Muscle of leg (tissue), 11 donors: Measurements from ENCODE around the gene RPGRIP1. TPM values are rescaled to one million over a fixed set of nuclear protein-coding genes. Genes with fewer than 3 reads are reported as not detected.
A peak's percentile ranks its signal among the peaks of the same experiment; 100 is the strongest.
"Not testable (repeated sequence)": the region's sequence is repeated elsewhere in the genome, so short reads cannot be mapped to it uniquely, and the experiment has no call there.

Experiments used
- DNase-seq: peaks from one replicate; pipeline ENCODE4 v3.0.0; 2013
- H3K27ac ChIP-seq: one replicate; pipeline ENCODE4 v1.5.1; 2013; ENCODE audit warnings: mild to moderate bottlenecking, low read length, control low read depth
- H3K27me3 ChIP-seq: one replicate; pipeline ENCODE4 v1.6.1; 2013; ENCODE audit warnings: low read length; ENCODE audit not compliant: control insufficient read depth, insufficient read depth
- H3K36me3 ChIP-seq: one replicate; pipeline ENCODE4 v1.6.1; 2013; ENCODE audit warnings: low read length; ENCODE audit not compliant: control insufficient read depth, insufficient read depth
- H3K4me1 ChIP-seq: one replicate; pipeline ENCODE4 v1.6.1; 2013; ENCODE audit warnings: low read length; ENCODE audit not compliant: control insufficient read depth, insufficient read depth
- H3K4me3 ChIP-seq: one replicate; pipeline ENCODE4 v1.5.1; 2013; ENCODE audit warnings: low read length, control low read depth
- H3K9me3 ChIP-seq: replicated peaks from 2 replicates; pipeline ENCODE4 v1.6.1; 2013; ENCODE audit warnings: low read depth, low read length; ENCODE audit not compliant: control insufficient read depth
- WGBS: methylation state at CpG from one replicate; pipeline ENCODE4 v1.1.5; 2013; ENCODE audit warnings: missing lambda C conversion rate; ENCODE audit not compliant: insufficient coverage; 5-methylcytosine and 5-hydroxymethylcytosine counted together
- polyA plus RNA-seq, 8 donors: library from polyadenylated mRNA; unstranded; fragments of 120-200 nt; gene quantifications; one replicate each; pipeline versions ENCODE4 v1.2.1 to v1.2.3, GENCODE V29; 2013; ENCODE audit warnings: inconsistent platforms in 1 of 8, low replicate concordance in 1 of 8; ENCODE audit not compliant: insufficient read length in 8 of 8, insufficient read depth in 1 of 8
- total RNA-seq: library from RNA; stranded (reverse); fragments of 120-200 nt; gene quantifications from one replicate; pipeline ENCODE4 v1.2.4, GENCODE V29; 2013

The RPGRIP1 gene
- total and polyA plus RNA-seq, 9 donors, result 0.18 to 1.9 (median 0.49) TPM

GRCh38 chr14:21268617-21269251 is 11.1 kb upstream of the RPGRIP1 start:
- H3K36me3 ChIP-seq, result peaks cover 15% of the 10 kb centered on the region
- H3K27ac ChIP-seq, result peak overlapping the region; percentile 99
- peak overlapping the region; percentile 93 for H3K4me3 ChIP-seq
- no CpG with 5 or more reads among the region's 24 CpGs for WGBS
- peaks cover 13% of the 10 kb centered on the region for H3K4me1 ChIP-seq
- H3K27me3 ChIP-seq, result no peaks in the 10 kb centered on the region
- peak; percentile 82 for DNase-seq
- no peaks in the 10 kb centered on the region for H3K9me3 ChIP-seq

GRCh38 chr14:21269252-21270046 is 10.4 kb upstream of the RPGRIP1 start, which contains the start of gene HNRNPC:
Gene HNRNPC, minus strand, starts transcription at chr14:21269442. Its CDS starts 35,249 bp downstream, at chr14:21234193.
- no peaks in the 10 kb centered on the region for H3K9me3 ChIP-seq
- peak; percentile 100 for DNase-seq
- peaks cover 13% of the 10 kb centered on the region for H3K36me3 ChIP-seq
- under 1% methylated on average over 34 of the region's 49 CpGs for WGBS
- H3K4me1 ChIP-seq, result peaks cover 13% of the 10 kb centered on the region
- H3K27ac ChIP-seq, result peak within 1 kb of the TSS; percentile 99
- peak within 1 kb of the TSS; percentile 93 for H3K4me3 ChIP-seq
- H3K27me3 ChIP-seq, result no peaks in the 10 kb centered on the region

- H3K9me3 ChIP-seq, H3K27ac ChIP-seq, H3K4me3 ChIP-seq, DNase-seq, H3K4me1 ChIP-seq, H3K36me3 ChIP-seq, H3K27me3 ChIP-seq: not testable (repeated sequence)
- WGBS, result 95% methylated on average over 7 of the region's 17 CpGs
Observed at GRCh38 chr14:21272661-21273060, 7.2 kb upstream of the RPGRIP1 start.

GRCh38 chr14:21275261-21275858 is 4.5 kb upstream of the RPGRIP1 start:
- H3K36me3 ChIP-seq, result no peaks in the 10 kb centered on the region
- H3K4me3 ChIP-seq, result no peak overlapping the region
- no peak overlapping the region for H3K27ac ChIP-seq
- DNase-seq, result peak; percentile 25
- H3K9me3 ChIP-seq, result no peaks in the 10 kb centered on the region
- H3K27me3 ChIP-seq, result no peaks in the 10 kb centered on the region
- WGBS, result 92% methylated on average over 3 of the region's 9 CpGs
- H3K4me1 ChIP-seq, result no peaks in the 10 kb centered on the region

- no CpG with 5 or more reads among the region's 4 CpGs for WGBS
- no peaks in the 10 kb centered on the region for H3K9me3 ChIP-seq
- H3K4me3 ChIP-seq, result no peak overlapping the region
- no peak for DNase-seq
- H3K27me3 ChIP-seq, result no peaks in the 10 kb centered on the region
- H3K36me3 ChIP-seq, result no peaks in the 10 kb centered on the region
- no peaks in the 10 kb centered on the region for H3K4me1 ChIP-seq
- no peak overlapping the region for H3K27ac ChIP-seq
Observed at GRCh38 chr14:21278632-21279031, 1.3 kb upstream of the RPGRIP1 start.

GRCh38 chr14:21281917-21282316 is 2.0 kb downstream of the RPGRIP1 start:
- not testable (repeated sequence) for H3K36me3 ChIP-seq, H3K4me1 ChIP-seq, H3K9me3 ChIP-seq, H3K27me3 ChIP-seq, H3K4me3 ChIP-seq, H3K27ac ChIP-seq, DNase-seq
- WGBS, result 93% methylated on average over 3 of the region's 8 CpGs

- H3K9me3 ChIP-seq, H3K4me3 ChIP-seq, H3K4me1 ChIP-seq, H3K36me3 ChIP-seq, DNase-seq, H3K27me3 ChIP-seq, H3K27ac ChIP-seq: not testable (repeated sequence)
- WGBS, result 100% methylated on average over 1 of the region's 2 CpGs
Observed at GRCh38 chr14:21286516-21286915, 6.6 kb downstream of the RPGRIP1 start.

- no peak overlapping the region for H3K4me3 ChIP-seq
- 83% methylated on average over 3 of the region's 6 CpGs for WGBS
- H3K27me3 ChIP-seq, result no peaks in the 10 kb centered on the region
- H3K4me1 ChIP-seq, result no peaks in the 10 kb centered on the region
- no peaks in the 10 kb centered on the region for H3K9me3 ChIP-seq
- no peak for DNase-seq
- H3K27ac ChIP-seq, result no peak overlapping the region
- no peaks in the 10 kb centered on the region for H3K36me3 ChIP-seq
Observed at GRCh38 chr14:21287168-21287567, 7.3 kb downstream of the RPGRIP1 start.

GRCh38 chr14:21294026-21294425 is 14.1 kb downstream of the RPGRIP1 start:
- 95% methylated on average over 4 of the region's 8 CpGs for WGBS
- H3K27me3 ChIP-seq, H3K27ac ChIP-seq, H3K36me3 ChIP-seq, H3K4me3 ChIP-seq, DNase-seq, H3K4me1 ChIP-seq, H3K9me3 ChIP-seq: not testable (repeated sequence)

- DNase-seq, result no peak
- no peaks in the 10 kb centered on the region for H3K4me1 ChIP-seq
- H3K9me3 ChIP-seq, result no peaks in the 10 kb centered on the region
- no peak overlapping the region for H3K4me3 ChIP-seq
- no peak overlapping the region for H3K27ac ChIP-seq
- WGBS, result 91% methylated on average over 7 of the region's 12 CpGs
- peaks cover 15% of the 10 kb centered on the region for H3K27me3 ChIP-seq
- H3K36me3 ChIP-seq, result no peaks in the 10 kb centered on the region
Observed at GRCh38 chr14:21298358-21298757, 18.5 kb downstream of the RPGRIP1 start.
